ENCODE data around the gene COL20A1. TPM values are rescaled to one million over a fixed set of nuclear protein-coding genes. Genes with fewer than 3 reads are reported as not detected.

Gene COL20A1
- total and polyA plus RNA-seq, 2 of the 13 experiments (the other 11 are each of a cell fraction or from before 2014, with no cell fraction given) = not detected

GRCh38 chr20:63370618-63371187 lies 77.7 kb downstream of the COL20A1 start:
- ATAC-seq = no peak

More at GRCh38 chr20:63370618-63371187, 77.7 kb downstream of the COL20A1 start:
- peaks cover 19 to 85% of the 10 kb centered on the region in 2 experiments; a peak in 4 of 5 replicates for H3K27me3 ChIP-seq (ENCODE audit: control insufficient read depth in 1 of 2, insufficient read depth in 2 of 2, low read length in 2 of 2)
- no TSS peak for BruUV-seq (replicated peaks)
- no peak overlapping the region for H3K4me3 ChIP-seq (replicated peaks in 1 of 3; ENCODE audit: insufficient read depth in 1 of 3, low read depth in 2 of 3, low read length in 3 of 3)
- no peak for TF ChIP-seq PRDM10 (CRISPR knock-in tag; IDR thresholded peaks at IDR 0.05; ENCODE audit: low read depth)
- TF ChIP-seq ZNF777 (CRISPR knock-in tag; IDR thresholded peaks at IDR 0.05) = no peak
- TF ChIP-seq HOXA5 (CRISPR knock-in tag; IDR thresholded peaks at IDR 0.05) = no peak
- H3K9me3 ChIP-seq (ENCODE audit: low read length) = no peaks in the 10 kb centered on the region
- in situ Hi-C loops (cut with HindIII; ENCODE audit: extremely low pct_ligation_motif_present, low pct_unique_long_range_greater_than_20kb) (no loop called here), intact Hi-C loops (cut with micrococcal nuclease; ENCODE audit: unreplicated experiment) (no loop called here)
- no peaks in the 10 kb centered on the region for H3K36me3 ChIP-seq (replicated peaks in 1 of 2; ENCODE audit: control insufficient read depth in 1 of 2, insufficient read depth in 2 of 2, low read length in 2 of 2)
- H3K27ac ChIP-seq (ENCODE audit: extremely low read length, insufficient read depth, low read length) = no peak overlapping the region
- FAIRE-seq = no peak
- CTCF ChIA-PET (ENCODE audit: low intra/inter-chr PET ratio, low total read pairs) = no interaction called here
- peaks cover 11% of the 10 kb centered on the region; the same call in 1 of the 2 replicates for H4K20me1 ChIP-seq (ENCODE audit: insufficient read depth, low read length)
- POLR2A ChIA-PET = no interaction called here
- no peak overlapping the region for H2AFZ ChIP-seq (ENCODE audit: low read length)
- peaks cover 35% of the 10 kb centered on the region for H3K4me1 ChIP-seq (ENCODE audit: insufficient read depth, low read length)
- DNase-seq (ENCODE audit: low spot score) = no peak
- H3K79me2 ChIP-seq (ENCODE audit: insufficient read depth, low read length) = no peaks in the 10 kb centered on the region
- no peak overlapping the region for H3K9ac ChIP-seq (ENCODE audit: insufficient read depth, low read depth, low read length)
- 28% methylated on average over 20 of the region's 21 CpGs for WGBS (ENCODE audit: low lambda C conversion rate)
- H3K4me2 ChIP-seq (ENCODE audit: low read depth, low read length) = no peak overlapping the region
